Kasumi-1 (cell line): ENCODE measurements around the gene CCDC102A.

Experiments
- DNase-seq, 2 experiments: peaks; one replicate each; lab custom pipeline; 2025; lab: John Stamatoyannopoulos, UW

The CCDC102A gene

GRCh38 chr16:57537581-57538234 is 1.3 kb upstream of the CCDC102A start:
- DNase-seq = no peak

DNA sequence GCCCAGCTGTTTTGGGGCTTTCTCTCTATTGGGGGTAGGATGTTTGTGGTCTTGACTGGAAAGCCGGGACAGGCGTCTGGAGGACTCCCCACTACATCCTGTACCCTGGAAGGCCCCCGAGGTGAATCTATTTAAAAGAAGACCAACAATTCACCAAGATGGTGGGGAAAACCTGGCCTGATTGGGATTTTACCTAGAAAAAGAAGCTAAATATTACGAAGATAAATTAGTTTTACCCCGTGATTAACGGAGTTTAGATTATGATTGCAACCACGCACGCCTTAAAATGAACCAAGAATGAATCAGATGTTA is 779 bp upstream of the CCDC102A start:
- no peak for DNase-seq

- peak; percentile 66 to 68 for DNase-seq
Measured at GRCh38 chr16:57535680-57536305, 578 bp downstream of the CCDC102A start.

- no peak for DNase-seq
Measured at GRCh38 chr16:57534881-57535658, 1.3 kb downstream of the CCDC102A start.

- no peak for DNase-seq
Measured at GRCh38 chr16:57534337-57534880, 2.0 kb downstream of the CCDC102A start.

- DNase-seq = peak in 1 of 2 experiments; percentile 10
Measured at GRCh38 chr16:57533431-57534336, 2.7 kb downstream of the CCDC102A start.

- no peak for DNase-seq
Measured at GRCh38 chr16:57532266-57532625, 4.1 kb downstream of the CCDC102A start.

GRCh38 chr16:57531635-57532265 is 4.6 kb downstream of the CCDC102A start:
- no peak for DNase-seq

- DNase-seq = no peak
Measured at GRCh38 chr16:57531253-57531575, 5.2 kb downstream of the CCDC102A start.

GRCh38 chr16:57530522-57531252 is 5.7 kb downstream of the CCDC102A start:
- no peak for DNase-seq

GRCh38 chr16:57530104-57530521 is 6.3 kb downstream of the CCDC102A start:
- peak; percentile 52 to 63 for DNase-seq

GRCh38 chr16:57529391-57530103 is 6.8 kb downstream of the CCDC102A start:
- no peak for DNase-seq

GRCh38 chr16:57528499-57529390 is 7.6 kb downstream of the CCDC102A start:
- DNase-seq = no peak

DNA sequence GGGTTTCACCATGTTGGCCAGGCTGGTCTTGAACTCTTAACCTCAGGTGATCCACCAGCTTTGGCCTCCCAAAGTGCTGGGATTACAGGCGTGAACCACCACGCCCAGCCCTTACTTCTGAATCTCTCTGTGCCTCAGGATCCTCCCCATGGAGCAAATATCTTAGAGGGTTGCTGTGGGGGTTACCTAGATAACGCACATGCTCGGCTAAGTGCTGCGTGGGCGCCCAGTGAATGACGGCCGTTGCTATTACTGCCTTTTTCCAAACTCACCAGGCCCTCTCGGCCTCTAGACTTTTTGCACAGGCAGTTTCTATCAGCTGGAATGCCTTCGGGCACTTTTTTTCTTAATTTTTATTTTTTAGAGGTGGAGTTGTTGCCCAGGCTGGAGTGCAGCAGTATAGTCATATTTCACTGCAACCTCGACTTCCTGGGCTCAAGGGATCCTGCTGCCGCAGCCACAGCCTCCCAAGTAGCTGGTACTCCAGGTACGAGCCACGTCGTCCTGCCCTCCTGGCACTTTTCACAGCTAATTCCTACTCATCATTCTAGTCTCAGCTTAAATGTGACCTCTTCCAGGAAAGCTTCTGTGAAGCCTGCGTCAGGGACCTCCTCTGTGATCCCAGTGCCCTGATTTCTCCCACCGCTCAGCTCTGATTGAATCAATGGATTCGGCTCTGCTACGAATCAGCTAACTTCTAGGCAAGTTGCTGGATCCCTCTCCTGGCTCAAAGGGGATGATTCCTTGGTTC is 8.6 kb downstream of the CCDC102A start:
- DNase-seq = no peak

DNA sequence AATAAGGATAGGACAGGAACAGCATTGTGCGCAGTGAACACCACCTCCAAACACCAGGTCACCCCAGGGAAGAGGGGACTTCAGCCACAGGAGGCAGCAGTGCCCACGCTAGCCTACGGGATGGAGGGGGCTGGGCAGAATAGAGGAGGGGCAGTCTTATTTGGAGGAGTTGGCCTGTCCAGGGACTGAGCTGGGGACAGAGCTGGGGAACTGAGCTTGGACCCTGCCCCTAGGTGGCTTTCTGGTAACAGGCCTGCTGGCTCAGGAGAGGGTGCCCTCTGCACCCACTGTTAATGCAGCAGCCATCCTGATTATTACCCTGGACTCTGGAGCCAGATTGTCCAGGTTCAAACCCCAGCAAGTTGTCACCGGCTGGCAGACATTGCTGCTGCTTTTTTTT is 9.3 kb downstream of the CCDC102A start:
- DNase-seq = no peak

DNA sequence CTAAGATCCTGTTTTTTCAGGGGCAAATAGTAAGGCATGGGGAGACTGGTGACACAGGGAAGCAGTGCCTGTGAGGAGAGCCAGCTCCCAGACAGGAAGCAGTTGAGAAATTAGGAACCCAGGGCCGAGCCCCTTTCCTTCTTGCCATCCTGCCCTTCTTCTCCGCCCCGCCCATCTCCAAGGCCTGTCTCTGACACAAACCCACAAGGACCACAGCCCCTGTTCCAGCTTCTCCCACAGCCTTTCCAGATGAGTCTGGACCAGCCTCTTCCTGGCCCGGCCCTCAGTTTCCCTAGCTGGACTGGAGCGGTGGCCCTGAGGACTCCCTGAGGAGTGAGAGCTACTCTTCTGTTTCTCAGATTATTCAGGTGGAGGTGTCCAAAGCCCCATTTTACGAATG is 9.9 kb downstream of the CCDC102A start:
- peak; percentile 54 to 64 for DNase-seq

GRCh38 chr16:57525761-57526160 is 10.6 kb downstream of the CCDC102A start:
- DNase-seq = no peak

DNA sequence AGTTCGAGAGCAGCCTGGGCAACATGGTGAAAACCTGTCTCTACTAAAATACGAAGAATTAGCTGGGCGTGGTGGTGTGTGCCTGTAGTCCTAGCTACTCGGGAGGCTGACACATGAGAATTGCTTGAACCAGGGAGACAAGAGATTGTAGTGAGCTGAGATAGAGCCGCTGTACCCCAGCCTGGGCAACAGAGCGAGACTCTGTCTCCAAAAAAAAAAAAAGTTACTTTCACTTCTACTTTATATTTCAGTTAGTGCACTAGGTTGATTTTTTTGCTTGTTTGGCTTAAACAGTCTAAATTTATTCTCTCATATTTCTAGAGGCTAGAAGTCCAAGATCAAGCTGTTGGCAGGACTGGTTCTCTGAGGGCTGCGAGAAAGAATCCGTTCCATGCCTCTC is 13.4 kb downstream of the CCDC102A start:
- no peak for DNase-seq
